Measurements from ENCODE around the gene FLT1.

- TF ChIP-seq, protein P1, sequence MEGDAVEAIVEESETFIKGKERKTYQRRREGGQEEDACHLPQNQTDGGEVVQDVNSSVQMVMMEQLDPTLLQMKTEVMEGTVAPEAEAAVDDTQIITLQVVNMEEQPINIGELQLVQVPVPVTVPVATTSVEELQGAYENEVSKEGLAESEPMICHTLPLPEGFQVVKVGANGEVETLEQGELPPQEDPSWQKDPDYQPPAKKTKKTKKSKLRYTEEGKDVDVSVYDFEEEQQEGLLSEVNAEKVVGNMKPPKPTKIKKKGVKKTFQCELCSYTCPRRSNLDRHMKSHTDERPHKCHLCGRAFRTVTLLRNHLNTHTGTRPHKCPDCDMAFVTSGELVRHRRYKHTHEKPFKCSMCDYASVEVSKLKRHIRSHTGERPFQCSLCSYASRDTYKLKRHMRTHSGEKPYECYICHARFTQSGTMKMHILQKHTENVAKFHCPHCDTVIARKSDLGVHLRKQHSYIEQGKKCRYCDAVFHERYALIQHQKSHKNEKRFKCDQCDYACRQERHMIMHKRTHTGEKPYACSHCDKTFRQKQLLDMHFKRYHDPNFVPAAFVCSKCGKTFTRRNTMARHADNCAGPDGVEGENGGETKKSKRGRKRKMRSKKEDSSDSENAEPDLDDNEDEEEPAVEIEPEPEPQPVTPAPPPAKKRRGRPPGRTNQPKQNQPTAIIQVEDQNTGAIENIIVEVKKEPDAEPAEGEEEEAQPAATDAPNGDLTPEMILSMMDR (IDR thresholded peaks at IDR 0.05; ENCODE audit: borderline replicate concordance, extremely low read depth, low read length, poor library complexity, severe bottlenecking), result no peak
- TF ChIP-seq EZH2 (IDR thresholded peaks at IDR 0.05; ENCODE audit: borderline replicate concordance, low read depth, low read length, severe bottlenecking), result no peak
These were observed 34.9 kb upstream of the FLT1 start for GRCh38 chr13:28529836-28530235.

Measured in DND-41 (cell line).